Esophagus squamous epithelium (tissue), 4 donors: ENCODE results near the gene DOK4.

Source experiments
- POLR2A ChIP-seq, 4 donors: fragments of 450-650 bp; IDR thresholded peaks; one replicate each; pipeline ENCODE4 v1.6.1; 2017; ENCODE audit warnings: antibody characterized with exemption in 4 of 4, mild to moderate bottlenecking in 4 of 4, moderate library complexity in 3 of 4
- TF ChIP-seq, protein P1 (sequence below), 6 experiments: fragments of 450-650 bp in 4 of 6; fragments of 200-600 bp in 2 of 6; sonication (generic) in 2 of 6; IDR thresholded peaks; one replicate each; pipeline ENCODE4 v1.5.1; 2016 to 2019; ENCODE audit warnings: antibody characterized with exemption in 6 of 6, mild to moderate bottlenecking in 4 of 6, moderate library complexity in 4 of 6

DNA sequence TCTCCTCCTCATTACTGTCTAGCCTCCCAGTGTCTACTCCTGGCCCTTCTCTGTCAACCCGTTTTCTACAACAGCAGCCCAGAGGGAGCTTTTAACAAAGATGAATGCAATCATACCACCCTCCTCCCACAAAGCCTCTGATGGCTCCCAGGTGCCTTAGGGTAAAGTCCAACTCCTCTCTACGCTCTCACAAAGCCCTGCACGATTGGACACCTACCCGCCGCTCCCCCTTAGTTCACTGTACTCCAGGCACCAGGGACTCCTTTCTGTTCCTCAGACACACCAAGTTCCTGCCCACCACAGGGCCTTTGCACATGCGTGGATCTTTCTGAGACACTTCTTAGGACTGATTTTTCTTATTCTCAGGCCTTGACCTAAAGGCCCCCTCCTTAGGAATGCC is 32.6 kb upstream of the DOK4 start:
- TF ChIP-seq, protein P1, sequence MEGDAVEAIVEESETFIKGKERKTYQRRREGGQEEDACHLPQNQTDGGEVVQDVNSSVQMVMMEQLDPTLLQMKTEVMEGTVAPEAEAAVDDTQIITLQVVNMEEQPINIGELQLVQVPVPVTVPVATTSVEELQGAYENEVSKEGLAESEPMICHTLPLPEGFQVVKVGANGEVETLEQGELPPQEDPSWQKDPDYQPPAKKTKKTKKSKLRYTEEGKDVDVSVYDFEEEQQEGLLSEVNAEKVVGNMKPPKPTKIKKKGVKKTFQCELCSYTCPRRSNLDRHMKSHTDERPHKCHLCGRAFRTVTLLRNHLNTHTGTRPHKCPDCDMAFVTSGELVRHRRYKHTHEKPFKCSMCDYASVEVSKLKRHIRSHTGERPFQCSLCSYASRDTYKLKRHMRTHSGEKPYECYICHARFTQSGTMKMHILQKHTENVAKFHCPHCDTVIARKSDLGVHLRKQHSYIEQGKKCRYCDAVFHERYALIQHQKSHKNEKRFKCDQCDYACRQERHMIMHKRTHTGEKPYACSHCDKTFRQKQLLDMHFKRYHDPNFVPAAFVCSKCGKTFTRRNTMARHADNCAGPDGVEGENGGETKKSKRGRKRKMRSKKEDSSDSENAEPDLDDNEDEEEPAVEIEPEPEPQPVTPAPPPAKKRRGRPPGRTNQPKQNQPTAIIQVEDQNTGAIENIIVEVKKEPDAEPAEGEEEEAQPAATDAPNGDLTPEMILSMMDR (IDR thresholded peaks at IDR 0.05), result no peak
- no peak for TF ChIP-seq POLR2A (IDR thresholded peaks at IDR 0.05)
